Body of pancreas (tissue), 4 donors: ENCODE results near the gene URM1.

Experiments used
- POLR2A ChIP-seq, 3 donors: fragments of 450-650 bp; IDR thresholded peaks; one replicate each; pipeline ENCODE4 v1.6.1; 2016; ENCODE audit warnings: antibody characterized with exemption in 3 of 3, mild to moderate bottlenecking in 2 of 3
- TF ChIP-seq, protein P1 (sequence below), 7 experiments: fragments of 450-650 bp in 4 of 7; fragments of 200-600 bp in 3 of 7; sonication (generic) in 3 of 7; IDR thresholded peaks; one replicate each; pipeline ENCODE4 v1.5.1; 2016 to 2019; ENCODE audit warnings: antibody characterized with exemption in 7 of 7

DNA sequence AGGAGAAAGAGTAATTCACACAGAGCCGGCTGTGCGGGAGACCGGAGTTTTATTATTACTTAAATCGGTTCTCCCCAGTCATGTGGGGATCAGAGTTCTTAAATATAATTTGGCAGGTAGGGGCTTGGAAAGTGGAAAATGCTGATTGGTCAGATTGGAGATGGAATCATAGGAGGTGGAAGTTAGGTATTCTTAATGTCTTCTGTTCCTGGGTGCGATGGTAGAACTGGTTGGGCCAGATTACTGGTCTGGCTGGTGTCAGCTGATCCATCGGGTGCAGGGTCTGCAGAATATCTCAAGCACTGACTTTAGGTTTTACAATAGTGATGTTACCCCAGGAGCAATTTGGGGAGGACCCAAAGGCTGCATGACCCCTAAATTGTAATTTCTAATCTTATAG lies 44.8 kb downstream of the URM1 start:
- no peak for TF ChIP-seq POLR2A (IDR thresholded peaks at IDR 0.05)
- TF ChIP-seq, protein P1, sequence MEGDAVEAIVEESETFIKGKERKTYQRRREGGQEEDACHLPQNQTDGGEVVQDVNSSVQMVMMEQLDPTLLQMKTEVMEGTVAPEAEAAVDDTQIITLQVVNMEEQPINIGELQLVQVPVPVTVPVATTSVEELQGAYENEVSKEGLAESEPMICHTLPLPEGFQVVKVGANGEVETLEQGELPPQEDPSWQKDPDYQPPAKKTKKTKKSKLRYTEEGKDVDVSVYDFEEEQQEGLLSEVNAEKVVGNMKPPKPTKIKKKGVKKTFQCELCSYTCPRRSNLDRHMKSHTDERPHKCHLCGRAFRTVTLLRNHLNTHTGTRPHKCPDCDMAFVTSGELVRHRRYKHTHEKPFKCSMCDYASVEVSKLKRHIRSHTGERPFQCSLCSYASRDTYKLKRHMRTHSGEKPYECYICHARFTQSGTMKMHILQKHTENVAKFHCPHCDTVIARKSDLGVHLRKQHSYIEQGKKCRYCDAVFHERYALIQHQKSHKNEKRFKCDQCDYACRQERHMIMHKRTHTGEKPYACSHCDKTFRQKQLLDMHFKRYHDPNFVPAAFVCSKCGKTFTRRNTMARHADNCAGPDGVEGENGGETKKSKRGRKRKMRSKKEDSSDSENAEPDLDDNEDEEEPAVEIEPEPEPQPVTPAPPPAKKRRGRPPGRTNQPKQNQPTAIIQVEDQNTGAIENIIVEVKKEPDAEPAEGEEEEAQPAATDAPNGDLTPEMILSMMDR (IDR thresholded peaks at IDR 0.05), result no peak
